AG09309 (cell line): ENCODE data around the gene OXNAD1.

ENCODE experiments used
- DNase-seq: peaks from one replicate; pipeline ENCODE4 v3.0.0-alpha.2; 2010; ENCODE audit warnings: low read depth
- H3K4me3 ChIP-seq: 2 replicates; pipeline ENCODE4 v1.5.1; 2011; ENCODE audit warnings: mild to moderate bottlenecking, low read depth, low read length, moderate library complexity; ENCODE audit not compliant: control insufficient read depth
- TF ChIP-seq, protein P1 (sequence below): IDR thresholded peaks from 2 replicates; pipeline ENCODE4 v1.5.1; 2011; ENCODE audit warnings: mild to moderate bottlenecking, low read depth, low read length, inconsistent platforms; ENCODE audit not compliant: insufficient read depth, control insufficient read depth; ENCODE audit errors: missing control alignments

The OXNAD1 gene

GRCh38 chr3:16258177-16258576, 6.8 kb upstream of the OXNAD1 start:
- TF ChIP-seq, protein P1, sequence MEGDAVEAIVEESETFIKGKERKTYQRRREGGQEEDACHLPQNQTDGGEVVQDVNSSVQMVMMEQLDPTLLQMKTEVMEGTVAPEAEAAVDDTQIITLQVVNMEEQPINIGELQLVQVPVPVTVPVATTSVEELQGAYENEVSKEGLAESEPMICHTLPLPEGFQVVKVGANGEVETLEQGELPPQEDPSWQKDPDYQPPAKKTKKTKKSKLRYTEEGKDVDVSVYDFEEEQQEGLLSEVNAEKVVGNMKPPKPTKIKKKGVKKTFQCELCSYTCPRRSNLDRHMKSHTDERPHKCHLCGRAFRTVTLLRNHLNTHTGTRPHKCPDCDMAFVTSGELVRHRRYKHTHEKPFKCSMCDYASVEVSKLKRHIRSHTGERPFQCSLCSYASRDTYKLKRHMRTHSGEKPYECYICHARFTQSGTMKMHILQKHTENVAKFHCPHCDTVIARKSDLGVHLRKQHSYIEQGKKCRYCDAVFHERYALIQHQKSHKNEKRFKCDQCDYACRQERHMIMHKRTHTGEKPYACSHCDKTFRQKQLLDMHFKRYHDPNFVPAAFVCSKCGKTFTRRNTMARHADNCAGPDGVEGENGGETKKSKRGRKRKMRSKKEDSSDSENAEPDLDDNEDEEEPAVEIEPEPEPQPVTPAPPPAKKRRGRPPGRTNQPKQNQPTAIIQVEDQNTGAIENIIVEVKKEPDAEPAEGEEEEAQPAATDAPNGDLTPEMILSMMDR = no peak
- no peak for DNase-seq
- no peak overlapping the region for H3K4me3 ChIP-seq

DNA sequence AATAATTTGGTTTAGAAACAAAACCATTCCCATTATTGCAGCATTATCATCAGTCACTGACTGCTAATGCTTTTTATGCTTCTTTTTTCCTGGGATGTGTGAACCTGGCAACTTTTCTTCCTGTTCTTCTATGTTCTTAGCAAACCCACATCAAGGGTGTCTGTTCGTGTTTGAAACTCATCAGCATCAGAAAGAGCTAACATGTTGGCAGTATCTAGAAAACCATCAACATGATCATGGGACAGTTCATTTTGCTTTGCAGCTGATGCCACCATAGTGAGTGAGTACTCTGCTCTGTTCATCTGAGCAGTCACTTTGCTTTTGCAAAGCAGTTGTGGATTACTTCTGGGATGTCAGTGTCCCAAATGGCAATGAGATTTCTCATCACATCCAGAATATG, 6.1 kb upstream of the OXNAD1 start:
- no peak for DNase-seq
- TF ChIP-seq, protein P1 = no peak
- no peak overlapping the region for H3K4me3 ChIP-seq

- no peak for DNase-seq
- TF ChIP-seq, protein P1 = no peak
- H3K4me3 ChIP-seq = no peak overlapping the region
These were observed 5.0 kb upstream of the OXNAD1 start for GRCh38 chr3:16260046-16260445.

DNA sequence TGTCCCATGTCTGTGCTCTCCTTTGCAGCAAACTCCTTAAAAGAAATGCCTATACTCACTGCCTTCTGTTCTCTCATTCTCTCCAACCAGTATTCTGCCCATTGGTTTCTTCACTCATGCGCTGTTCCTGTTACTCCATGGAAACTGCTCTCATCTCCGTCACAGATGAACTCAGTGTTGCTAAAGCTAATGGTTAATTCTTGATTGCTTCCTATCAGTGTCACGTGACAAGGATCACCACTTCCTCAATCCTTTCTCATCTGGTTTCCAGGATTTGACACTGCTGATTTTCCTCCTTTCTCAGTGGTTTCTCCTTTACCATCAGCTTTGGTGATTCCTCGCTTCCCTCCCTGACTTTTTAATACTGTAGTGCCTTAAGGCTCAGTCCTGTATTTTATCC, 2.8 kb upstream of the OXNAD1 start:
- no peak for DNase-seq
- no peak overlapping the region for H3K4me3 ChIP-seq
- TF ChIP-seq, protein P1 = no peak

- DNase-seq = peak; percentile 27
- TF ChIP-seq, protein P1 = no peak
- H3K4me3 ChIP-seq = peak overlapping the region; percentile 92
These were observed 771 bp upstream of the OXNAD1 start for GRCh38 chr3:16264174-16264707.

DNA sequence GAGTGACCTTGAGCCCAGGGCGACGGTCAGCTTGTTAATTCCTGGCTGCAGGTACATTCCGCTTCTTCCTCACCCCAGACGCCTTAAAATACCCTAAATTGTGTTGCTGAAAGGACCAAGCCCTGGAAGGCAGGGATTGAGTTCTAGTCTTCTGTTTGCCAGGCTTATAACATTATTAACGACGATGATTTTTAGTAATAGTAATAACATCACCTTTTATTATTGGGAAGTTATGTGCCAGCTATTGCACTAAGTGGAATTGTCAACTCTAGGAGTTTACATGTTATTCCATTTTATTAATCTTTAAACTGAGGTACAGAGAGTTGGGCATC, 409 bp downstream of the OXNAD1 start:
- TF ChIP-seq, protein P1 = no peak
- peak overlapping the region; percentile 92 for H3K4me3 ChIP-seq
- DNase-seq = no peak

DNA sequence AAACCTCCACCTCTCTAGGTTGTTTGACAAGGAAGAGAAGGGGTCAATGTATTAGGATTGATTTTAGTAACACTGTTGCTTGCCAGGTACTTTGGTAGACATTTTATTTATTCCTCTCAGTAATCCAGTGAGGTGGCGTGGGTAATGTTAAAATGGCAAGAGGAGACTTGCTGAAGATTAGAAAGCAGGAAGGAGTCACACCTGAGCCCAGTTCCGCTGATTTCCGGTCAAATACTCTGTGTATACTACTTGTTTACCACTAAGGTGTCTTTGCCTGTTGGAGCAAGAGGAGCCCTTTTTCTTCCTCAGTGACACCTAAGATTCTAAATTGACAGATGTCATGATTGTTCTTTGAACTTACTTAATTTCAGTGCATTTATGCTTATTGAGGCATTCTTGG, 1.7 kb downstream of the OXNAD1 start:
- H3K4me3 ChIP-seq = no peak overlapping the region
- no peak for DNase-seq

More for the DNA sequence above, 1.7 kb downstream of the OXNAD1 start:
- TF ChIP-seq, protein P1 = no peak
